H1 (cell line): ENCODE measurements around the gene CEP250. TPM values are rescaled to one million over a fixed set of nuclear protein-coding genes. Genes with fewer than 3 reads are reported as not detected.

ENCODE experiments used
- CTCF ChIA-PET: fragments of 300-600 bp; sonication (Branson Sonifier 250); formaldehyde crosslinking; loops from one replicate; lab custom pipeline; 2021; ENCODE audit not compliant: partially characterized antibody; lab: Charles Lee
- POLR2A ChIA-PET: fragments of 300-600 bp; sonication (Branson Sonifier 250); formaldehyde crosslinking; loops from one replicate; lab custom pipeline; 2021; ENCODE audit warnings: inconsistent platforms; ENCODE audit not compliant: partially characterized antibody; lab: Charles Lee
- DNase-seq, 2 experiments: peaks; one replicate each; pipeline versions ENCODE4 v3.0.0 to v3.0.0-alpha.2; 2010 to 2022; ENCODE audit warnings: low spot score in 2 of 2, low read depth in 1 of 2, mixed read lengths in 1 of 2
- FAIRE-seq: peaks from 2 replicates; lab custom pipeline; 2011; peaks lifted over from hg19 to GRCh38; lab: Jason Lieb, UNC
- H2AFZ ChIP-seq: 2 replicates; pipeline ENCODE4 v1.8.1; 2012; ENCODE audit warnings: low read length, inconsistent platforms
- H2AK5ac ChIP-seq: 2 replicates; pipeline ENCODE4 v1.6.1; 2013; ENCODE audit warnings: low read depth, low read length
- H2BK120ac ChIP-seq: replicated peaks from 2 replicates; pipeline ENCODE3; 2013; ENCODE audit warnings: low read depth, low read length, inconsistent platforms
- H2BK12ac ChIP-seq: 2 replicates; pipeline ENCODE4 v1.6.1; 2013; ENCODE audit warnings: low read depth, low read length
- H2BK15ac ChIP-seq: 2 replicates; pipeline ENCODE4 v1.6.1; 2013; ENCODE audit warnings: low read length
- H2BK20ac ChIP-seq: 2 replicates; pipeline ENCODE4 v1.6.1; 2013; ENCODE audit warnings: low read length
- H2BK5ac ChIP-seq: 2 replicates; pipeline ENCODE4 v1.6.1; 2013; ENCODE audit warnings: low read depth, low read length
- H3K14ac ChIP-seq: 2 replicates; pipeline ENCODE4 v1.6.1; 2013; ENCODE audit warnings: inconsistent platforms; ENCODE audit not compliant: insufficient read length
- H3K18ac ChIP-seq: 2 replicates; pipeline ENCODE4 v1.6.1; 2013; ENCODE audit warnings: low read length; ENCODE audit errors: extremely low read depth
- H3K23ac ChIP-seq: 2 replicates; pipeline ENCODE4 v1.6.1; 2013; ENCODE audit warnings: inconsistent platforms; ENCODE audit not compliant: insufficient read length
- H3K23me2 ChIP-seq: 2 replicates; pipeline ENCODE4 v1.6.1; 2013; ENCODE audit warnings: low read depth, low read length
- H3K27ac ChIP-seq: 2 replicates; pipeline ENCODE4 v1.6.1; 2011; ENCODE audit warnings: low read depth, low read length, inconsistent platforms
- H3K27me3 ChIP-seq, 4 experiments: replicated peaks in 1 of 4; 1 replicate in 1 of 4; 2 replicates in 3 of 4; pipeline versions ENCODE4 v1.6.1 to v1.8.1; 2011 to 2013; ENCODE audit warnings: low read length in 3 of 4, mild to moderate bottlenecking in 3 of 4, inconsistent platforms in 2 of 4, mixed read lengths in 2 of 4, moderate library complexity in 1 of 4; ENCODE audit not compliant: control insufficient read depth in 3 of 4, insufficient read depth in 3 of 4; ENCODE audit errors: extremely low read depth in 1 of 4
- H3K36me3 ChIP-seq, 4 experiments: 2 replicates each; pipeline versions ENCODE4 v1.6.1 to v1.8.1; 2011 to 2013; ENCODE audit warnings: mild to moderate bottlenecking in 4 of 4, low read length in 3 of 4, moderate library complexity in 2 of 4, control low read depth in 1 of 4, inconsistent platforms in 1 of 4; ENCODE audit not compliant: insufficient read depth in 4 of 4, control insufficient read depth in 2 of 4
- H3K4ac ChIP-seq: replicated peaks from 2 replicates; pipeline ENCODE3; 2013; ENCODE audit warnings: low read length, low read depth, mixed read lengths, inconsistent platforms; ENCODE audit not compliant: insufficient read length
- H3K4me1 ChIP-seq, 4 experiments: replicated peaks in 1 of 4; 1 replicate in 1 of 4; 2 replicates in 3 of 4; pipeline versions ENCODE4 v1.6.1 to v1.8.1; 2011 to 2013; ENCODE audit warnings: low read length in 3 of 4, inconsistent platforms in 2 of 4, mixed read lengths in 1 of 4; ENCODE audit not compliant: insufficient read depth in 4 of 4, control insufficient read depth in 3 of 4
- H3K4me2 ChIP-seq, 2 experiments: 2 replicates each; pipeline versions ENCODE4 v1.6.1 to v1.8.1; 2011 to 2013; ENCODE audit warnings: low read depth in 2 of 2, low read length in 2 of 2, control low read depth in 1 of 2, inconsistent platforms in 1 of 2, mild to moderate bottlenecking in 1 of 2; ENCODE audit not compliant: insufficient read depth in 1 of 2
- H3K4me3 ChIP-seq, 4 experiments: fragments of 200-600, 300-600 bp in 1 of 4; sonication (generic), shearing (Covaris generic), sonication (Bioruptor Twin) in 1 of 4; 2 replicates each; pipeline versions ENCODE4 v1.5.1 to v1.8.1; 2011 to 2016; ENCODE audit warnings: low read length in 4 of 4, low read depth in 3 of 4, control low read depth in 2 of 4, inconsistent platforms in 2 of 4, mild to moderate bottlenecking in 2 of 4, mixed read lengths in 1 of 4, moderate library complexity in 1 of 4; ENCODE audit not compliant: insufficient read depth in 2 of 4; ENCODE audit errors: extremely low read depth in 1 of 4
- H3K56ac ChIP-seq: replicated peaks from 2 replicates; pipeline ENCODE3; 2013; ENCODE audit warnings: low read depth, mild to moderate bottlenecking, mixed read lengths, low read length, inconsistent platforms; ENCODE audit not compliant: insufficient read length
- H3K79me1 ChIP-seq: 2 replicates; pipeline ENCODE4 v1.6.1; 2013; ENCODE audit warnings: low read depth, low read length, control low read depth
- H3K79me2 ChIP-seq, 2 experiments: 2 replicates each; pipeline versions ENCODE4 v1.6.1 to v1.8.1; 2012 to 2013; ENCODE audit warnings: low read length in 2 of 2, mild to moderate bottlenecking in 2 of 2, inconsistent platforms in 1 of 2; ENCODE audit not compliant: insufficient read depth in 2 of 2, control insufficient read depth in 1 of 2
- H3K9ac ChIP-seq, 4 experiments: replicated peaks in 1 of 4; 1 replicate in 1 of 4; 2 replicates in 3 of 4; pipeline versions ENCODE4 v1.6.1 to v1.8.1; 2011 to 2013; ENCODE audit warnings: low read depth in 3 of 4, low read length in 3 of 4, control low read depth in 2 of 4, mild to moderate bottlenecking in 2 of 4, moderate library complexity in 2 of 4, inconsistent platforms in 1 of 4; ENCODE audit errors: extremely low read depth in 1 of 4
- H3K9me3 ChIP-seq, 2 experiments: 2 replicates each; pipeline versions ENCODE4 v1.6.1 to v1.8.1; 2012 to 2013; ENCODE audit warnings: mild to moderate bottlenecking in 2 of 2, moderate library complexity in 2 of 2, control low read depth in 1 of 2, inconsistent platforms in 1 of 2, low read depth in 1 of 2, low read length in 1 of 2, mixed read lengths in 1 of 2; ENCODE audit not compliant: insufficient read depth in 2 of 2
- H4K20me1 ChIP-seq, 2 experiments: replicated peaks in 1 of 2; 2 replicates each; pipeline versions ENCODE3 to v1.8.1; 2011 to 2013; ENCODE audit warnings: inconsistent platforms in 2 of 2, low read length in 2 of 2, mild to moderate bottlenecking in 1 of 2; ENCODE audit not compliant: insufficient read depth in 2 of 2, control insufficient read depth in 1 of 2
- H4K5ac ChIP-seq: 2 replicates; pipeline ENCODE4 v1.6.1; 2013; ENCODE audit warnings: low read length, low read depth, mixed read lengths, inconsistent platforms; ENCODE audit not compliant: insufficient read length
- H4K8ac ChIP-seq: 2 replicates; pipeline ENCODE4 v1.8.0; 2013; ENCODE audit warnings: mild to moderate bottlenecking, moderate library complexity, low read length, inconsistent platforms; ENCODE audit not compliant: insufficient read depth; ENCODE audit errors: extremely low read depth
- H4K91ac ChIP-seq: replicated peaks from 2 replicates; pipeline ENCODE3; 2013; ENCODE audit warnings: low read length, mixed read lengths, inconsistent platforms; ENCODE audit not compliant: insufficient read length
- NANOG ChIP-seq: IDR thresholded peaks from 2 replicates; pipeline ENCODE4 v1.6.1; 2011; ENCODE audit warnings: low read length, low read depth, mild to moderate bottlenecking, inconsistent platforms; ENCODE audit not compliant: insufficient read depth, poor library complexity, severe bottlenecking
- RNF2 ChIP-seq: fragments of 200-900, 300-1000 bp; sonication (generic); IDR thresholded peaks from 2 replicates; pipeline ENCODE4 v1.7.1; 2016; ENCODE audit warnings: borderline replicate concordance, low read depth, mild to moderate bottlenecking, antibody characterized with exemption, low read length; ENCODE audit not compliant: poor library complexity, severe bottlenecking; ENCODE audit errors: missing control alignments
- SP2 ChIP-seq: IDR thresholded peaks from 2 replicates; pipeline ENCODE4 v1.6.1; 2012; ENCODE audit warnings: mild to moderate bottlenecking, low read length, inconsistent platforms
- SRF ChIP-seq: IDR thresholded peaks from 2 replicates; pipeline ENCODE4 v1.6.1; 2011; ENCODE audit warnings: mild to moderate bottlenecking, low read depth, low read length, moderate library complexity
- WGBS, 2 experiments: shearing (Covaris generic) in 1 of 2; methylation state at CpG; one replicate each; pipeline versions ENCODE4 v1.1.6 to v1.1.7; 2013 to 2015; ENCODE audit warnings: low lambda C conversion rate in 2 of 2, mixed read lengths in 2 of 2, inconsistent platforms in 1 of 2, low coverage in 1 of 2, missing lambda C conversion rate in 1 of 2; ENCODE audit not compliant: insufficient replicate concordance in 2 of 2, insufficient coverage in 1 of 2, insufficient read length in 1 of 2; ENCODE audit errors: extremely low coverage in 1 of 2, missing lambda C conversion rate in 1 of 2; 5-methylcytosine and 5-hydroxymethylcytosine counted together
- polyA plus RNA-seq, 7 experiments: library from polyadenylated mRNA; depleted of rRNA in 3 of 7; stranded (reverse) in 5 of 7; unstranded in 2 of 7; fragments of >200 nt in 5 of 7; fragments of 200-250 nt in 2 of 7; gene quantifications; 1 replicate in 5 of 7; 2 replicates in 1 of 7; 4 replicates in 1 of 7; pipeline versions ENCODE4 v1.2.1 to v1.2.3, GENCODE V29; 2011 to 2013; ENCODE audit warnings: missing spikeins in 2 of 7, mixed read lengths in 2 of 7
- total RNA-seq: library from RNA; stranded (reverse); fragmentation: NEBNext Ultra II Directional; extraction: Animal tissue kit (Norgen Biotek cat#: 25700); gene quantifications from 2 replicates; pipeline ENCODE4 v1.2.1, GENCODE V29; 2021

CEP250 gene
- total and polyA plus RNA-seq, 2 of the 8 experiments (the other 6 are each of a cell fraction or from before 2014, with no cell fraction given): 2.6 to 33.7 TPM

DNA sequence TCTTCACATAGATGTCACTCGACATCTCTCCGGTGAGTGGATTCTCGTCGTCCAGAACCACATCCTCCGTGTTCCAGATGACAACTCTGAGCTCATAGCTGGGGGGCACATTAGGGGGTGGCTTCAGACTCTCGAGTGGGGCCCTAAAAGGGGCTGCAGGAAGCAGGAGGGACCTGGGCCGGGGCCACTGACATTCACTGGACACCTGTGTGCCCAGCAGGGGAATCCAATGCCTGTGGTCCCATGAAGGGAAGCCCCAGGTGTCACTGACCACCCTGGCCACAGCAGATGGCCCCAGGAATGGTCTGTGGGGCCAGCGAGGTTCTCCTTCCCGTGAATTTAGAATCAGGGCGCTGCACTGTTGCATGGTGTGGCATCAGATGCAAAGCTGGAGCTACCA is 105.1 kb downstream of the CEP250 start:
- no peak overlapping the region for H3K56ac ChIP-seq
- H2AK5ac ChIP-seq: no peak overlapping the region
- no peak overlapping the region for H3K4ac ChIP-seq
- H3K4me3 ChIP-seq: no peak overlapping the region
- DNase-seq (no peak), FAIRE-seq (no peak)
- H2BK5ac ChIP-seq: no peak overlapping the region
- H3K79me1 ChIP-seq: 0 out of 2 replicates have a peak, but pooled peaks cover 3% of the 10 kb centered on the region
- 0 out of 2 replicates have a peak overlapping the region, but pooled peaks have one; percentile 16 for H4K8ac ChIP-seq
- ChIA-PET POLR2A (interaction anchor here (1.0 to 4.4 kb wide), 5 partner anchors 9 to 176 kb away, joined by 3 to 18 read pairs (median 13); partner anchors contain the start of gene ERGIC3), CTCF (interaction anchor here (0.9 to 5.7 kb wide), 11 partner anchors 9 to 94 kb away, joined by 3 to 30 read pairs (median 4); no protein-coding TSS in a partner anchor)
- peaks cover 0 to 4% of the 10 kb centered on the region in 2 experiments for H4K20me1 ChIP-seq
- H3K36me3 ChIP-seq: peaks cover 2 to 13% (median 7%) of the 10 kb centered on the region in 4 experiments; a peak in 6 of 8 replicates
- H3K18ac ChIP-seq: no peak overlapping the region
- no peaks in the 10 kb centered on the region for H3K27me3 ChIP-seq
- H3K23ac ChIP-seq: no peak overlapping the region
- H2AFZ ChIP-seq: no peak overlapping the region
- H2BK15ac ChIP-seq: no peak overlapping the region
- H2BK12ac ChIP-seq: no peak overlapping the region
- no peak overlapping the region for H4K91ac ChIP-seq
- H3K9me3 ChIP-seq: no peaks in the 10 kb centered on the region
- no peaks in the 10 kb centered on the region for H3K79me2 ChIP-seq
- 81% methylated on average over 10 of the region's 10 CpGs; no CpG with 5 or more reads in 1 of the 2 experiments for WGBS, 2 experiments
- H3K27ac ChIP-seq: no peak overlapping the region
- H3K14ac ChIP-seq: no peak overlapping the region
- H3K4me2 ChIP-seq: no peak overlapping the region
- no peaks in the 10 kb centered on the region for H3K23me2 ChIP-seq
- peaks cover 0 to 4% (median 2%) of the 10 kb centered on the region in 4 experiments; a peak in 4 of 7 replicates for H3K4me1 ChIP-seq
- no peak overlapping the region; a peak in 1 of 7 replicates for H3K9ac ChIP-seq
- H4K5ac ChIP-seq: no peak overlapping the region
- no peak overlapping the region for H2BK20ac ChIP-seq
- no peak overlapping the region for H2BK120ac ChIP-seq
- no peak for TF ChIP-seq NANOG
- no peak for TF ChIP-seq RNF2
- TF ChIP-seq SRF: no peak
- TF ChIP-seq SP2: no peak
